GM23338 (cell line): ENCODE data around the gene TCHHL1. TPM values are rescaled to one million over a fixed set of nuclear protein-coding genes. Genes with fewer than 3 reads are reported as not detected.

Experiments
- ATAC-seq: fragments of 200-7000 bp; cut with Tn5 transposase; 3 replicates; pipeline ENCODE4 v1.9.1; 2020
- DNase-seq: peaks from one replicate; pipeline ENCODE4 v3.0.0-alpha.2; 2015; ENCODE audit warnings: low spot score
- H2AFZ ChIP-seq: fragments of 200-600 bp; sonication (generic); 2 replicates; pipeline ENCODE4 v1.8.0; 2016; ENCODE audit warnings: antibody characterized with exemption, mild to moderate bottlenecking, moderate library complexity
- H3F3A ChIP-seq: fragments of 200-600 bp; sonication (generic); replicated peaks from 2 replicates; pipeline ENCODE4 v1.8.0; 2017; ENCODE audit warnings: antibody characterized with exemption, mixed run types, low read depth
- H3K27ac ChIP-seq: fragments of 200-600 bp; sonication (generic); 2 replicates; pipeline ENCODE4 v1.6.1; 2016; ENCODE audit warnings: low read depth
- H3K27me3 ChIP-seq: fragments of 200-600 bp; sonication (generic); 2 replicates; pipeline ENCODE4 v1.8.0; 2016; ENCODE audit warnings: mild to moderate bottlenecking, mixed run types, moderate library complexity; ENCODE audit not compliant: insufficient read depth
- H3K36me3 ChIP-seq: fragments of 200-600 bp; sonication (generic); 2 replicates; pipeline ENCODE4 v1.8.0; 2016; ENCODE audit warnings: mild to moderate bottlenecking; ENCODE audit not compliant: insufficient read depth
- H3K4me1 ChIP-seq: fragments of 200-600 bp; sonication (generic); 2 replicates; pipeline ENCODE4 v1.8.0; 2016; ENCODE audit warnings: mild to moderate bottlenecking, moderate library complexity; ENCODE audit not compliant: insufficient read depth
- H3K4me2 ChIP-seq: fragments of 200-600 bp; sonication (generic); 2 replicates; pipeline ENCODE4 v1.7.1; 2017; ENCODE audit warnings: mixed run types
- H3K4me3 ChIP-seq: fragments of 200-600 bp; sonication (generic); 2 replicates; pipeline ENCODE4 v1.6.1; 2016; ENCODE audit warnings: mixed run types
- H3K79me2 ChIP-seq: fragments of 200-600 bp; sonication (generic); replicated peaks from 2 replicates; pipeline ENCODE4 v1.8.0; 2017; ENCODE audit warnings: mild to moderate bottlenecking; ENCODE audit not compliant: insufficient read depth
- H3K9me2 ChIP-seq: fragments of 200-600 bp; sonication (generic); 2 replicates; pipeline ENCODE4 v1.8.0; 2017; ENCODE audit not compliant: insufficient read depth
- H4K20me1 ChIP-seq: fragments of 200-600 bp; sonication (generic); replicated peaks from 2 replicates; pipeline ENCODE4 v1.8.0; 2017; ENCODE audit warnings: mild to moderate bottlenecking; ENCODE audit not compliant: insufficient read depth
- H3K27ac Mint-ChIP-seq: 2 replicates; pipeline ENCODE4 v1.8.0; 2020; ENCODE audit warnings: inconsistent platforms, mild to moderate bottlenecking, moderate library complexity, mixed read lengths
- H3K27me3 Mint-ChIP-seq: 3 replicates; pipeline ENCODE4 v1.8.0; 2022; ENCODE audit warnings: low read depth, mild to moderate bottlenecking, moderate library complexity, mixed read lengths, inconsistent platforms; ENCODE audit not compliant: insufficient read depth, poor library complexity
- H3K36me3 Mint-ChIP-seq: 3 replicates; pipeline ENCODE4 v1.8.0; 2021; ENCODE audit warnings: low read depth, mild to moderate bottlenecking, inconsistent platforms, moderate library complexity, mixed read lengths
- H3K4me1 Mint-ChIP-seq: 3 replicates; pipeline ENCODE4 v1.8.0; 2020; ENCODE audit warnings: mild to moderate bottlenecking, inconsistent platforms, mixed read lengths
- H3K4me3 Mint-ChIP-seq: 3 replicates; pipeline ENCODE4 v1.8.0; 2021; ENCODE audit warnings: moderate library complexity, mild to moderate bottlenecking, inconsistent platforms, mixed read lengths
- H3K9me3 Mint-ChIP-seq: 3 replicates; pipeline ENCODE4 v1.8.0; 2020; ENCODE audit warnings: moderate library complexity, mild to moderate bottlenecking, inconsistent platforms, mixed read lengths
- CREB1 ChIP-seq: fragments of 250-450 bp; sonication (Bioruptor Pico); IDR thresholded peaks from 2 replicates; pipeline ENCODE4 v1.5.0; 2020; ENCODE audit warnings: low read depth, mild to moderate bottlenecking, moderate library complexity
- ETS1 ChIP-seq: IDR thresholded peaks from 2 replicates; pipeline ENCODE4 v1.6.1; 2016; ENCODE audit warnings: antibody characterized with exemption
- EZH2 ChIP-seq: fragments of 200-600 bp; sonication (generic); IDR thresholded peaks from one replicate; pipeline ENCODE4 v1.8.0; 2017; ENCODE audit warnings: antibody characterized with exemption, mild to moderate bottlenecking, low read depth; ENCODE audit not compliant: unreplicated experiment
- EZH2phosphoT487 ChIP-seq: fragments of 200-600 bp; sonication (generic); IDR thresholded peaks from one replicate; pipeline ENCODE4 v1.8.1; 2018; ENCODE audit warnings: antibody characterized with exemption; ENCODE audit not compliant: unreplicated experiment
- JUNB ChIP-seq: IDR thresholded peaks from one replicate; pipeline ENCODE4 v1.6.1; 2016; ENCODE audit warnings: antibody characterized with exemption; ENCODE audit not compliant: unreplicated experiment
- POLR2AphosphoS5 ChIP-seq: IDR thresholded peaks from 2 replicates; pipeline ENCODE4 v1.6.1; 2016; ENCODE audit warnings: antibody characterized with exemption, low read depth
- REST ChIP-seq: IDR thresholded peaks from one replicate; pipeline ENCODE4 v1.6.1; 2018; ENCODE audit warnings: antibody characterized with exemption; ENCODE audit not compliant: unreplicated experiment
- STAT1 ChIP-seq: IDR thresholded peaks from one replicate; pipeline ENCODE4 v1.6.1; 2016; ENCODE audit warnings: antibody characterized with exemption; ENCODE audit not compliant: unreplicated experiment
- ZNF114 ChIP-seq: fragments of 250-450 bp; sonication (Bioruptor Pico); IDR thresholded peaks from 2 replicates; pipeline ENCODE4 v1.5.0; 2020; ENCODE audit warnings: mild to moderate bottlenecking, moderate library complexity
- ZNF462 ChIP-seq: fragments of 250-450 bp; sonication (Bioruptor Pico); IDR thresholded peaks from 2 replicates; pipeline ENCODE4 v1.5.0; 2020; ENCODE audit warnings: mild to moderate bottlenecking, moderate library complexity
- polyA plus RNA-seq: library from polyadenylated mRNA; unstranded; fragments of >200 nt; fragmentation: Nextera tagmentation; extraction: Ambion mirVana; gene quantifications from 2 replicates; pipeline ENCODE4 v1.2.1, GENCODE V29; 2016
- total RNA-seq: library from RNA; depleted of rRNA; stranded (reverse); fragments of >200 nt; shearing (Covaris generic); gene quantifications from 2 replicates; pipeline ENCODE4 v1.2.3, GENCODE V29; 2014

The TCHHL1 gene
- total and polyA plus RNA-seq, 2 experiments from 2014 or later: not detected

GRCh38 chr1:152042030-152042429 lies 46.8 kb downstream of the TCHHL1 start:
- H3K27ac ChIP-seq: no peak overlapping the region
- Mint-ChIP-seq H3K4me1 (peaks cover 20% of the 10 kb centered on the region), H3K27ac (no peak overlapping the region), H3K27me3 (peaks cover 19% of the 10 kb centered on the region), H3K9me3 (no peaks in the 10 kb centered on the region), H3K36me3 (no peaks in the 10 kb centered on the region), H3K4me3 (no peak overlapping the region)
- H3K4me2 ChIP-seq: no peak overlapping the region
- no peak for ATAC-seq
- H3K9me2 ChIP-seq: peaks cover 17% of the 10 kb centered on the region
- H4K20me1 ChIP-seq: no peaks in the 10 kb centered on the region
- H3K4me3 ChIP-seq: no peak overlapping the region
- no peaks in the 10 kb centered on the region for H3K79me2 ChIP-seq
- no peak for TF ChIP-seq ZNF114 (CRISPR knock-in tag)
- TF ChIP-seq EZH2: no peak
- TF ChIP-seq EZH2phosphoT487: no peak
- no peak for TF ChIP-seq REST
- TF ChIP-seq CREB1: no peak
- no peak for TF ChIP-seq POLR2AphosphoS5
- no peak for TF ChIP-seq STAT1
- peaks cover 35% of the 10 kb centered on the region for H3K4me1 ChIP-seq
- H3K27me3 ChIP-seq: peaks cover 37% of the 10 kb centered on the region
- H3F3A ChIP-seq: peaks cover 4% of the 10 kb centered on the region; the same call in 1 of the 2 replicates
- DNase-seq: no peak
- no peaks in the 10 kb centered on the region for H3K36me3 ChIP-seq
- H2AFZ ChIP-seq: no peak overlapping the region

GRCh38 chr1:152039886-152040285 lies 49.0 kb downstream of the TCHHL1 start:
- no peak overlapping the region for H3K27ac Mint-ChIP-seq
- peaks cover 4% of the 10 kb centered on the region for H3F3A ChIP-seq
- H3K4me3 Mint-ChIP-seq: no peak overlapping the region
- H3K4me1 Mint-ChIP-seq: peaks cover 28% of the 10 kb centered on the region
- peaks cover 12% of the 10 kb centered on the region; the same call in 1 of the 2 replicates for H3K9me2 ChIP-seq
- H2AFZ ChIP-seq: no peak overlapping the region
- peaks cover 35% of the 10 kb centered on the region for H3K4me1 ChIP-seq
- H3K4me2 ChIP-seq: no peak overlapping the region
- ATAC-seq (no peak), DNase-seq (no peak)
- H3K27me3 Mint-ChIP-seq: peaks cover 20% of the 10 kb centered on the region
- H3K4me3 ChIP-seq: no peak overlapping the region
- H3K9me3 Mint-ChIP-seq: no peaks in the 10 kb centered on the region
- peaks cover 37% of the 10 kb centered on the region for H3K27me3 ChIP-seq
- no peaks in the 10 kb centered on the region for H4K20me1 ChIP-seq
- no peak overlapping the region for H3K27ac ChIP-seq
- no peaks in the 10 kb centered on the region for H3K36me3 Mint-ChIP-seq
- no peaks in the 10 kb centered on the region for H3K79me2 ChIP-seq
- no peaks in the 10 kb centered on the region for H3K36me3 ChIP-seq
- TF ChIP-seq STAT1 (no peak), JUNB (no peak), ETS1 (no peak), EZH2 (no peak), ZNF462 (CRISPR knock-in tag) (no peak), POLR2AphosphoS5 (no peak), ZNF114 (CRISPR knock-in tag) (no peak)
